GM21528 (cell line): ENCODE results near the gene SLC38A5.
"Not testable (repeated sequence)": the region's sequence is repeated elsewhere in the genome, so short reads cannot be mapped to it uniquely, and the experiment has no call there.

Experiments
- ATAC-seq: cut with Tn5 transposase; IDR thresholded peaks from one replicate; pipeline ENCODE4 v1.9.1; 2021; ENCODE audit warnings: mild to moderate bottlenecking, moderate library complexity; ENCODE audit not compliant: unreplicated experiment, low FRiP score

SLC38A5 gene

GRCh38 chrX:48470833-48471118 is 716 bp upstream of the SLC38A5 start:
- no peak for ATAC-seq

GRCh38 chrX:48468693-48469691 is 1.1 kb downstream of the SLC38A5 start:
- ATAC-seq, result no peak

GRCh38 chrX:48468247-48468671 is 1.8 kb downstream of the SLC38A5 start:
- ATAC-seq, result no peak

- no peak for ATAC-seq
Observed at GRCh38 chrX:48467281-48467761, 2.7 kb downstream of the SLC38A5 start.

GRCh38 chrX:48466696-48467095 is 3.4 kb downstream of the SLC38A5 start:
- no peak for ATAC-seq

- ATAC-seq, result no peak
Observed at GRCh38 chrX:48465336-48465933, 4.6 kb downstream of the SLC38A5 start.

GRCh38 chrX:48461830-48462229 is 8.2 kb downstream of the SLC38A5 start:
- no peak for ATAC-seq

GRCh38 chrX:48460606-48461005 is 9.5 kb downstream of the SLC38A5 start:
- no peak for ATAC-seq

GRCh38 chrX:48460031-48460430 is 10.0 kb downstream of the SLC38A5 start:
- ATAC-seq, result no peak

- no peak for ATAC-seq
Observed at GRCh38 chrX:48459483-48459882, 10.6 kb downstream of the SLC38A5 start.

GRCh38 chrX:48458711-48459110 is 11.3 kb downstream of the SLC38A5 start:
- ATAC-seq, result no peak

GRCh38 chrX:48456628-48457331 is 13.3 kb downstream of the SLC38A5 start:
- no peak for ATAC-seq

- no peak for ATAC-seq
Observed at GRCh38 chrX:48451708-48452107, 18.4 kb downstream of the SLC38A5 start.

GRCh38 chrX:48450076-48450475 is 20.0 kb downstream of the SLC38A5 start:
- ATAC-seq, result no peak

- ATAC-seq, result not testable (repeated sequence)
Observed at GRCh38 chrX:48447201-48447600, 22.9 kb downstream of the SLC38A5 start.

GRCh38 chrX:48433713-48434112 is 36.3 kb downstream of the SLC38A5 start:
- not testable (repeated sequence) for ATAC-seq

- not testable (repeated sequence) for ATAC-seq
Observed at GRCh38 chrX:48430166-48430565, 39.9 kb downstream of the SLC38A5 start.

GRCh38 chrX:48429606-48430005 is 40.5 kb downstream of the SLC38A5 start:
- ATAC-seq, result not testable (repeated sequence)

- not testable (repeated sequence) for ATAC-seq
Observed at GRCh38 chrX:48427027-48427716, 42.9 kb downstream of the SLC38A5 start.

GRCh38 chrX:48411860-48412259 is 58.2 kb downstream of the SLC38A5 start, which contains the start of gene SSX4B:
TSS of gene SSX4B (minus strand) at chrX:48411960. CDS start at chrX:48411372, 588 bp downstream.
- ATAC-seq, result not testable (repeated sequence)
